MM.1S (cell line): ENCODE results near the gene DOCK11.

Experiments used
- DNase-seq: peaks from one replicate; pipeline ENCODE4 v3.0.0-alpha.2; 2015
- H2AFZ ChIP-seq: fragments of 300-600 bp; sonication (generic); 2 replicates; pipeline ENCODE4 v1.6.0; 2016; ENCODE audit warnings: antibody characterized with exemption, low read length
- H3F3A ChIP-seq: fragments of 300-600 bp; sonication (generic); 2 replicates; pipeline ENCODE4 v1.6.1; 2016; ENCODE audit warnings: mild to moderate bottlenecking, antibody characterized with exemption, low read length, moderate library complexity, mixed read lengths; ENCODE audit not compliant: insufficient read depth
- H3K27ac ChIP-seq: fragments of 300-600 bp; sonication (generic); 2 replicates; pipeline ENCODE4 v1.5.1; 2016; ENCODE audit warnings: mild to moderate bottlenecking, low read length
- H3K27me3 ChIP-seq: fragments of 300-600 bp; sonication (generic); replicated peaks from 2 replicates; pipeline ENCODE4 v1.6.0; 2016; ENCODE audit warnings: low read length; ENCODE audit not compliant: insufficient read depth
- H3K36me3 ChIP-seq: fragments of 300-600 bp; sonication (generic); replicated peaks from 2 replicates; pipeline ENCODE4 v1.6.1; 2016; ENCODE audit warnings: mild to moderate bottlenecking, low read length, mixed read lengths; ENCODE audit not compliant: insufficient read depth
- H3K4me1 ChIP-seq: fragments of 300-600 bp; sonication (generic); 2 replicates; pipeline ENCODE4 v1.6.1; 2016; ENCODE audit warnings: low read length, mixed read lengths
- H3K4me2 ChIP-seq: fragments of 300-600 bp; sonication (generic); 2 replicates; pipeline ENCODE4 v1.6.0; 2016; ENCODE audit warnings: low read depth, low read length
- H3K4me3 ChIP-seq: fragments of 300-600 bp; sonication (generic); 2 replicates; pipeline ENCODE4 v1.5.1; 2016; ENCODE audit warnings: low read length, mixed read lengths
- H3K79me2 ChIP-seq: fragments of 300-600 bp; sonication (generic); 2 replicates; pipeline ENCODE4 v1.6.1; 2016; ENCODE audit warnings: mixed run types, low read length, mixed read lengths
- H3K9ac ChIP-seq: fragments of 300-600 bp; sonication (generic); 2 replicates; pipeline ENCODE4 v1.6.1; 2016; ENCODE audit warnings: low read length, mixed read lengths
- H3K9me2 ChIP-seq: fragments of 300-600 bp; sonication (generic); replicated peaks from 2 replicates; pipeline ENCODE4 v1.6.1; 2016; ENCODE audit warnings: mild to moderate bottlenecking, low read length, mixed read lengths; ENCODE audit not compliant: insufficient read depth
- H3K9me3 ChIP-seq: fragments of 300-600 bp; sonication (generic); replicated peaks from 2 replicates; pipeline ENCODE4 v1.6.1; 2016; ENCODE audit warnings: mild to moderate bottlenecking, low read length, mixed read lengths; ENCODE audit not compliant: insufficient read depth
- H4K20me1 ChIP-seq: fragments of 300-600 bp; sonication (generic); 2 replicates; pipeline ENCODE4 v1.6.1; 2016; ENCODE audit warnings: mild to moderate bottlenecking, low read length, moderate library complexity, mixed read lengths; ENCODE audit not compliant: insufficient read depth
- CTCF ChIP-seq: fragments of 300-600 bp; sonication (generic); IDR thresholded peaks from 2 replicates; pipeline ENCODE4 v1.5.1; 2016; ENCODE audit warnings: antibody characterized with exemption, low read length, mixed read lengths
- EZH2 ChIP-seq: fragments of 300-600 bp; sonication (generic); optimal IDR thresholded peaks from 2 replicates; pipeline ENCODE3; 2017; ENCODE audit warnings: low read depth, mild to moderate bottlenecking, antibody characterized with exemption, low read length, mixed read lengths
- EZH2phosphoT487 ChIP-seq: fragments of 300-600 bp; sonication (generic); IDR thresholded peaks from 2 replicates; pipeline ENCODE4 v1.6.1; 2018; ENCODE audit warnings: antibody characterized with exemption, low read length

Gene DOCK11

GRCh38 chrX:118724365-118724764 lies 228.8 kb downstream of the DOCK11 start:
- Histone ChIP-seq H3K36me3 (no peaks in the 10 kb centered on the region), H3K4me3 (no peak overlapping the region), H3K27ac (no peak overlapping the region), H3K4me1 (peaks cover 8% of the 10 kb centered on the region), H3K27me3 (no peaks in the 10 kb centered on the region), H3F3A (no peaks in the 10 kb centered on the region), H3K9me2 (no peaks in the 10 kb centered on the region), H4K20me1 (no peaks in the 10 kb centered on the region), H3K9ac (no peak overlapping the region), H2AFZ (no peak overlapping the region), H3K4me2 (no peak overlapping the region), H3K79me2 (no peaks in the 10 kb centered on the region), H3K9me3 (no peaks in the 10 kb centered on the region)
- DNase-seq, result no peak
- TF ChIP-seq EZH2 (no peak), CTCF (no peak), EZH2phosphoT487 (no peak)

GRCh38 chrX:118724775-118725174 lies 229.2 kb downstream of the DOCK11 start:
- DNase-seq, result no peak
- TF ChIP-seq EZH2 (no peak), CTCF (no peak), EZH2phosphoT487 (no peak)
- Histone ChIP-seq H3K4me2 (no peak overlapping the region), H3K79me2 (no peaks in the 10 kb centered on the region), H3K9me2 (no peaks in the 10 kb centered on the region), H3K27me3 (no peaks in the 10 kb centered on the region), H4K20me1 (no peaks in the 10 kb centered on the region), H3K9ac (no peak overlapping the region), H3K4me3 (no peak overlapping the region), H2AFZ (no peak overlapping the region), H3K4me1 (peaks cover 8% of the 10 kb centered on the region), H3K27ac (no peak overlapping the region), H3K9me3 (no peaks in the 10 kb centered on the region), H3K36me3 (no peaks in the 10 kb centered on the region), H3F3A (no peaks in the 10 kb centered on the region)

- peaks cover 8% of the 10 kb centered on the region for H3K4me1 ChIP-seq
- H3K4me2 ChIP-seq, result no peak overlapping the region
These were observed 230.8 kb downstream of the DOCK11 start for GRCh38 chrX:118726396-118726795.

More at GRCh38 chrX:118726396-118726795, 230.8 kb downstream of the DOCK11 start:
- TF ChIP-seq CTCF, result no peak
- no peak for TF ChIP-seq EZH2
- no peak for TF ChIP-seq EZH2phosphoT487
- Histone ChIP-seq H2AFZ (no peak overlapping the region), H3K79me2 (no peaks in the 10 kb centered on the region), H3K27ac (no peak overlapping the region), H4K20me1 (no peaks in the 10 kb centered on the region), H3K9me3 (no peaks in the 10 kb centered on the region), H3K27me3 (no peaks in the 10 kb centered on the region), H3K9ac (no peak overlapping the region), H3K36me3 (no peaks in the 10 kb centered on the region), H3F3A (no peaks in the 10 kb centered on the region), H3K9me2 (no peaks in the 10 kb centered on the region), H3K4me3 (no peak overlapping the region)
- DNase-seq, result no peak
